ENCODE data around the gene TPST2. TPM values are rescaled to one million over a fixed set of nuclear protein-coding genes. Genes with fewer than 3 reads are reported as not detected.
"Not testable (repeated sequence)": the region's sequence is repeated elsewhere in the genome, so short reads cannot be mapped to it uniquely, and the experiment has no call there.

TPST2 gene
- total and polyA plus RNA-seq, 12 donors: 15.7 to 167 (median 57.0) TPM

GRCh38 chr22:26529345-26529744 lies 60.6 kb downstream of the TPST2 start:
- no peaks in the 10 kb centered on the region for H3K9me3 ChIP-seq (replicated peaks in 1 of 3)
- peaks cover 5 to 18% of the 10 kb centered on the region in 2 donors for H3K4me1 ChIP-seq (replicated peaks in 1 of 2)
- DNase-seq: peak; percentile 44 to 81 (median 70)
- H3K27me3 ChIP-seq: no peaks in the 10 kb centered on the region
- 36 to 59% (median 44%) methylated on average over 2 of the region's 2 CpGs for WGBS, 4 donors
- H3K27ac ChIP-seq: peak overlapping the region in 3 of 5 donors; percentile 51 to 71 (median 67)
- H3K4me3 ChIP-seq: no peak overlapping the region
- intact Hi-C loops (cut with DNase I): no loop called here
- TF ChIP-seq CTCF (IDR thresholded peaks at IDR 0.05) (no peak), POLR2A (IDR thresholded peaks at IDR 0.05) (no peak)
- peaks cover 0 to 31% of the 10 kb centered on the region in 2 donors for H3K36me3 ChIP-seq (replicated peaks in 1 of 2)

- H3K27me3 ChIP-seq; intact Hi-C loops (cut with DNase I); DNase-seq; H3K9me3 ChIP-seq (replicated peaks in 1 of 3); H3K4me3 ChIP-seq: not testable (repeated sequence)
- Histone ChIP-seq H3K4me1 (replicated peaks in 1 of 2) (peaks cover 5 to 19% of the 10 kb centered on the region in 2 donors), H3K27ac (peak overlapping the region in 2 of 5 donors; percentile 51 to 71), H3K36me3 (replicated peaks in 1 of 2) (peaks cover 0 to 31% of the 10 kb centered on the region in 2 donors)
- 83 to 90% (median 87%) methylated on average over 9 of the region's 9 CpGs for WGBS, 4 donors
These were observed 61.4 kb downstream of the TPST2 start for GRCh38 chr22:26528518-26528917.

GRCh38 chr22:26527574-26528465 lies 62.1 kb downstream of the TPST2 start:
- peak in 2 of 7 donors; percentile 27 to 41 for DNase-seq
- H3K36me3 ChIP-seq (replicated peaks in 1 of 2): peaks cover 0 to 31% of the 10 kb centered on the region in 2 donors
- no peaks in the 10 kb centered on the region for H3K27me3 ChIP-seq
- peak overlapping the region in 2 of 5 donors; percentile 15 to 71 for H3K27ac ChIP-seq
- 61 to 80% (median 65%) methylated on average over 15 of the region's 15 CpGs for WGBS, 4 donors
- TF ChIP-seq POLR2A (IDR thresholded peaks at IDR 0.05) (no peak), CTCF (IDR thresholded peaks at IDR 0.05) (no peak)
- intact Hi-C loops (cut with DNase I): no loop called here
- no peak overlapping the region for H3K4me3 ChIP-seq
- H3K4me1 ChIP-seq (replicated peaks in 1 of 2): peaks cover 5 to 19% of the 10 kb centered on the region in 2 donors
- H3K9me3 ChIP-seq (replicated peaks in 1 of 3): no peaks in the 10 kb centered on the region

GRCh38 chr22:26527167-26527566 lies 62.8 kb downstream of the TPST2 start:
- 62 to 79% (median 68%) methylated on average over 3 of the region's 3 CpGs for WGBS, 4 donors

More at GRCh38 chr22:26527167-26527566, 62.8 kb downstream of the TPST2 start:
- Histone ChIP-seq H3K36me3 (replicated peaks in 1 of 2) (peaks cover 0 to 27% of the 10 kb centered on the region in 2 donors), H3K9me3 (replicated peaks in 1 of 3) (no peaks in the 10 kb centered on the region), H3K27ac (peak overlapping the region in 1 of 5 donors; percentile 13), H3K4me3 (no peak overlapping the region), H3K27me3 (no peaks in the 10 kb centered on the region), H3K4me1 (replicated peaks in 1 of 2) (peaks cover 5 to 19% of the 10 kb centered on the region in 2 donors)
- TF ChIP-seq POLR2A (IDR thresholded peaks at IDR 0.05) (no peak), CTCF (IDR thresholded peaks at IDR 0.05) (no peak)
- intact Hi-C loops (cut with DNase I): no loop called here
- no peak for DNase-seq

Data from adrenal gland (tissue), 12 donors.